Measurements from ENCODE around the gene RFC5. TPM values are rescaled to one million over a fixed set of nuclear protein-coding genes. Genes with fewer than 3 reads are reported as not detected.

The RFC5 gene
- 10 to 100 TPM; 13.0 to 20.9 (median 14.9) TPM for total RNA-seq
- polyA plus RNA-seq: 10 to 100 TPM; 15.9 to 20.6 TPM
- long read RNA-seq, donor 1, transcript RFC5-204 (11 exons, 1,655 nt): major isoform, 56 of 82 reads
- long read RNA-seq, donor 1, partial matches to known transcripts: 10 of 82 reads
- long read RNA-seq, donor 1, other reads (novel, unspliced or antisense): 16 of 82 reads
- long read RNA-seq, donor 2, partial matches to known transcripts: 0 of 4 reads
- long read RNA-seq, donor 2, other reads (novel, unspliced or antisense): 0 of 4 reads
- long read RNA-seq, donor 3, transcript RFC5-204 (11 exons, 1,655 nt): major isoform, 8 of 21 reads
- long read RNA-seq, donor 3, partial matches to known transcripts: 4 of 21 reads
- long read RNA-seq, donor 3, other reads (novel, unspliced or antisense): 9 of 21 reads

- peak; percentile 97 to 99 (median 99) for DNase-seq
- peaks cover 6% of the 10 kb centered on the region for H3K4me1 ChIP-seq (ENCODE audit: insufficient read depth)
- intact Hi-C loops (cut with DNase I): loop anchor here in 1 of 4 donors (10.0 kb wide), 1 partner anchor 1292 kb away; no protein-coding TSS in a partner anchor
- TF ChIP-seq CTCF (IDR thresholded peaks at IDR 0.05): no peak
- TF ChIP-seq EP300 (IDR thresholded peaks at IDR 0.05): no peak
- TF ChIP-seq POLR2A (IDR thresholded peaks at IDR 0.05): no peak
- no peaks in the 10 kb centered on the region for H3K27me3 ChIP-seq
- no peaks in the 10 kb centered on the region for H3K36me3 ChIP-seq
- peak within 1 kb of the TSS; percentile 96 for H3K4me3 ChIP-seq
- 0% methylated on average over 61 of the region's 61 CpGs for WGBS, 3 donors
- H3K27ac ChIP-seq: no peak within 1 kb of the TSS
- no peaks in the 10 kb centered on the region for H3K9me3 ChIP-seq
These were observed at the start of gene RFC5 for GRCh38 chr12:118016424-118017264. Gene RFC5 (plus strand): TSS chr12:118016703. CDS start chr12:118016828, 125 bp downstream.

- DNase-seq: no peak
- Histone ChIP-seq H3K9me3 (no peaks in the 10 kb centered on the region), H3K4me3 (no peak overlapping the region), H3K27ac (no peak overlapping the region), H3K36me3 (no peaks in the 10 kb centered on the region), H3K27me3 (no peaks in the 10 kb centered on the region), H3K4me1 (ENCODE audit: insufficient read depth) (peaks cover 1% of the 10 kb centered on the region)
- TF ChIP-seq CTCF (IDR thresholded peaks at IDR 0.05) (no peak), EP300 (IDR thresholded peaks at IDR 0.05) (no peak), POLR2A (IDR thresholded peaks at IDR 0.05) (no peak)
- intact Hi-C loops (cut with DNase I): no loop called here
- 13 to 26% (median 18%) methylated on average over 4 of the region's 4 CpGs for WGBS, 3 donors
These were observed 49.5 kb upstream of the RFC5 start for GRCh38 chr12:117967043-117967442.

- TF ChIP-seq CTCF (IDR thresholded peaks at IDR 0.05) (no peak), EP300 (IDR thresholded peaks at IDR 0.05) (no peak), POLR2A (IDR thresholded peaks at IDR 0.05) (no peak)
These were observed 49.0 kb upstream of the RFC5 start for GRCh38 chr12:117967512-117967911.

GRCh38 chr12:117968151-117968789 is 48.2 kb upstream of the RFC5 start:
- H3K36me3 ChIP-seq: no peaks in the 10 kb centered on the region
- DNase-seq: no peak
- peaks cover 1% of the 10 kb centered on the region for H3K4me1 ChIP-seq (ENCODE audit: insufficient read depth)
- WGBS, 3 donors: 1 to 5% (median 3%) methylated on average over 10 of the region's 10 CpGs
- intact Hi-C loops (cut with DNase I): no loop called here
- no peaks in the 10 kb centered on the region for H3K9me3 ChIP-seq
- no peak for TF ChIP-seq CTCF (IDR thresholded peaks at IDR 0.05)
- no peaks in the 10 kb centered on the region for H3K27me3 ChIP-seq
- H3K27ac ChIP-seq: no peak overlapping the region
- no peak overlapping the region for H3K4me3 ChIP-seq

More at GRCh38 chr12:117967512-117967911, 49.0 kb upstream of the RFC5 start:
- no peaks in the 10 kb centered on the region for H3K36me3 ChIP-seq
- 7 to 10% (median 8%) methylated on average over 12 of the region's 12 CpGs for WGBS, 3 donors
- no peak overlapping the region for H3K27ac ChIP-seq
- H3K9me3 ChIP-seq: no peaks in the 10 kb centered on the region
- no peaks in the 10 kb centered on the region for H3K27me3 ChIP-seq
- H3K4me3 ChIP-seq: no peak overlapping the region
- DNase-seq: no peak
- H3K4me1 ChIP-seq (ENCODE audit: insufficient read depth): peaks cover 1% of the 10 kb centered on the region
- intact Hi-C loops (cut with DNase I): no loop called here
